Gastrocnemius medialis (tissue), 4 donors: Measurements from ENCODE around the gene STX8.

Experiments used
- POLR2A ChIP-seq, 2 donors: fragments of 450-650 bp; IDR thresholded peaks; one replicate each; pipeline ENCODE4 v1.6.1; 2017; ENCODE audit warnings: antibody characterized with exemption in 2 of 2, mild to moderate bottlenecking in 2 of 2, moderate library complexity in 2 of 2
- TF ChIP-seq, protein P1 (sequence below), 5 experiments: fragments of 450-650 bp in 3 of 5; fragments of 200-600 bp in 2 of 5; sonication (generic) in 2 of 5; IDR thresholded peaks in 4 of 5; conservative IDR thresholded peaks in 1 of 5; 1 replicate in 4 of 5; 2 replicates in 1 of 5; pipeline ENCODE4 v1.5.1; 2016 to 2019; ENCODE audit warnings: antibody characterized with exemption in 5 of 5, mild to moderate bottlenecking in 3 of 5, moderate library complexity in 3 of 5

- no peak for TF ChIP-seq POLR2A (IDR thresholded peaks at IDR 0.05)
- TF ChIP-seq, protein P1, sequence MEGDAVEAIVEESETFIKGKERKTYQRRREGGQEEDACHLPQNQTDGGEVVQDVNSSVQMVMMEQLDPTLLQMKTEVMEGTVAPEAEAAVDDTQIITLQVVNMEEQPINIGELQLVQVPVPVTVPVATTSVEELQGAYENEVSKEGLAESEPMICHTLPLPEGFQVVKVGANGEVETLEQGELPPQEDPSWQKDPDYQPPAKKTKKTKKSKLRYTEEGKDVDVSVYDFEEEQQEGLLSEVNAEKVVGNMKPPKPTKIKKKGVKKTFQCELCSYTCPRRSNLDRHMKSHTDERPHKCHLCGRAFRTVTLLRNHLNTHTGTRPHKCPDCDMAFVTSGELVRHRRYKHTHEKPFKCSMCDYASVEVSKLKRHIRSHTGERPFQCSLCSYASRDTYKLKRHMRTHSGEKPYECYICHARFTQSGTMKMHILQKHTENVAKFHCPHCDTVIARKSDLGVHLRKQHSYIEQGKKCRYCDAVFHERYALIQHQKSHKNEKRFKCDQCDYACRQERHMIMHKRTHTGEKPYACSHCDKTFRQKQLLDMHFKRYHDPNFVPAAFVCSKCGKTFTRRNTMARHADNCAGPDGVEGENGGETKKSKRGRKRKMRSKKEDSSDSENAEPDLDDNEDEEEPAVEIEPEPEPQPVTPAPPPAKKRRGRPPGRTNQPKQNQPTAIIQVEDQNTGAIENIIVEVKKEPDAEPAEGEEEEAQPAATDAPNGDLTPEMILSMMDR (IDR thresholded peaks at IDR 0.05 in 4 of 5, conservative IDR thresholded peaks at IDR 0.05 in 1 of 5), result no peak
Observed at GRCh38 chr17:9330611-9331271, 244.9 kb downstream of the STX8 start.
